22Rv1 (cell line): ENCODE results near the gene GAB2.

Experiments
- ZFX ChIP-seq: fragments of 450-650 bp; IDR thresholded peaks from 2 replicates; pipeline ENCODE4 v1.6.1; 2017; ENCODE audit warnings: antibody characterized with exemption, borderline replicate concordance
- TF ChIP-seq, protein P1 (sequence below): fragments of 450-650 bp; IDR thresholded peaks from 2 replicates; pipeline ENCODE4 v1.5.1; 2017; ENCODE audit warnings: mild to moderate bottlenecking

DNA sequence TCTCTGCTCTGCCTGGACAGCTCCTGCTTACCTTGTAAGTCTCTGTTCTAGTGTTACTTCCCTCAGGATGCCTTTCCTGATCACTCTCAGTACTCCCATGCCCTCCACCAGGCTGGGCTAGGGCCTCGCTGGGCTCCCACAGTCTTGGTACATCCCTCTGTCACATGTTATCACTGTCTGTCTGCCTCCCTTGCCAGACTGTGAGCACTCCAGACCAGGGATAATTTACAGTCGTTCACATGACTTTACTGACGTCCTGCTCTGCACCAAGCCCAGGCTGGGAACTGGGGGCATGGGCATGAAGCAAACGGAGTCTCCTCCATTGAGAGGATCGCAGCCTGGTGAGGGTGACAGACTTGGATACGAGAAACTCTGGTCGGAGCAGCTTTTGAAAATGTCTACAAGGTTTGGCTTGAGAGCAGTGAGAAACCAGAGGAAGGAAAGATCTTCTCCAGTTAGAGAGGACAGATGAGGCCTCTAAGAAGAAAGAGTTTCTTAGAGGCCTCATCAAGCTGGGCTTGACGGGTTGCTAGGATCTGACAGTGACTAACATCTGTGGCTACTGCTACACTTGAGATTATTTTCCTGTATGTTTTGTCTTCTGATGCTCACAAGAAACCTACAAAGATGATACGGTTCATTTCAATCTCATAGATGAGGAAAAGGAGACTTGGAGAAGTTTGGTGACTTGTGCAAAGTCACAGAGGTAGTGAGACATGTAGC, 216.4 kb downstream of the GAB2 start:
- TF ChIP-seq, protein P1, sequence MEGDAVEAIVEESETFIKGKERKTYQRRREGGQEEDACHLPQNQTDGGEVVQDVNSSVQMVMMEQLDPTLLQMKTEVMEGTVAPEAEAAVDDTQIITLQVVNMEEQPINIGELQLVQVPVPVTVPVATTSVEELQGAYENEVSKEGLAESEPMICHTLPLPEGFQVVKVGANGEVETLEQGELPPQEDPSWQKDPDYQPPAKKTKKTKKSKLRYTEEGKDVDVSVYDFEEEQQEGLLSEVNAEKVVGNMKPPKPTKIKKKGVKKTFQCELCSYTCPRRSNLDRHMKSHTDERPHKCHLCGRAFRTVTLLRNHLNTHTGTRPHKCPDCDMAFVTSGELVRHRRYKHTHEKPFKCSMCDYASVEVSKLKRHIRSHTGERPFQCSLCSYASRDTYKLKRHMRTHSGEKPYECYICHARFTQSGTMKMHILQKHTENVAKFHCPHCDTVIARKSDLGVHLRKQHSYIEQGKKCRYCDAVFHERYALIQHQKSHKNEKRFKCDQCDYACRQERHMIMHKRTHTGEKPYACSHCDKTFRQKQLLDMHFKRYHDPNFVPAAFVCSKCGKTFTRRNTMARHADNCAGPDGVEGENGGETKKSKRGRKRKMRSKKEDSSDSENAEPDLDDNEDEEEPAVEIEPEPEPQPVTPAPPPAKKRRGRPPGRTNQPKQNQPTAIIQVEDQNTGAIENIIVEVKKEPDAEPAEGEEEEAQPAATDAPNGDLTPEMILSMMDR = no peak
- TF ChIP-seq ZFX = no peak
